ENCODE results near the gene SMAD7.

Gene SMAD7

GRCh38 chr18:48897531-48897930, 53.2 kb downstream of the SMAD7 start:
- Mint-ChIP-seq H3K27ac (no peak overlapping the region), H3K4me3 (no peak overlapping the region), H3K27me3 (no peaks in the 10 kb centered on the region), H3K36me3 (no peaks in the 10 kb centered on the region), H3K9me3 (ENCODE audit: low read depth) (no peaks in the 10 kb centered on the region), H3K4me1 (ENCODE audit: low read depth) (peaks cover 14% of the 10 kb centered on the region)

GRCh38 chr18:48896875-48897511, 53.8 kb downstream of the SMAD7 start:
- peaks cover 14% of the 10 kb centered on the region for H3K4me1 Mint-ChIP-seq (ENCODE audit: low read depth)
- H3K27me3 Mint-ChIP-seq = no peaks in the 10 kb centered on the region
- H3K4me3 Mint-ChIP-seq = no peak overlapping the region
- H3K9me3 Mint-ChIP-seq (ENCODE audit: low read depth) = no peaks in the 10 kb centered on the region
- H3K36me3 Mint-ChIP-seq = no peaks in the 10 kb centered on the region
- no peak overlapping the region for H3K27ac Mint-ChIP-seq

GRCh38 chr18:48896326-48896874, 54.4 kb downstream of the SMAD7 start:
- Mint-ChIP-seq H3K4me1 (ENCODE audit: low read depth) (peaks cover 14% of the 10 kb centered on the region), H3K4me3 (no peak overlapping the region), H3K9me3 (ENCODE audit: low read depth) (no peaks in the 10 kb centered on the region), H3K36me3 (no peaks in the 10 kb centered on the region), H3K27me3 (no peaks in the 10 kb centered on the region), H3K27ac (no peak overlapping the region)

DNA sequence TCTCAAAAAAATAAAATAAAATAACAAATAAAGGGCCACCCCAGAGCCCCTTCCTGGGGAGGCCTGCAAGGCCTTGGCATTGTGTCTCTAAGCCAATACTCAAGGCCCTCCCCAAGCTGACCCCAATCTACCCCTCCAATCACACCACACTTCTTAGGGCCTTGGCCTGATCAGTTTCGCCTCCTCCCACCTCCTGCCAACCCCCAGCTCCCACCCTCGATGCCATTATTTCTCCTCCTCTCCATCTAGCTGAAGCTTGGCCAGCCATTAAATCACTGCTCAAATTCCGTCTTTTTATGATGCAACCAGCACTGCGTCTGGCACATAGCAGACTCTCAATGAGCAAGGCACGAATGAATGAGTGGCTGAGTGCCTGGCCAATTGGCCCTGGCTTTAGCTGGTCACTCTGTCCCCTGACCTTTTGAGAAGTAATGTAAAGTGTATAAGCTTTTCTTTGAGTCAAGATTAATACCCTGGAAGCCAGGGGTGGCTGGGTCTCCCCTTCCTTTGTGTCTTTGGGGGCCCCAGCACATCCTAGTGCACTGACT, 55.9 kb downstream of the SMAD7 start:
- Mint-ChIP-seq H3K27ac (no peak overlapping the region), H3K9me3 (ENCODE audit: low read depth) (no peaks in the 10 kb centered on the region), H3K27me3 (no peaks in the 10 kb centered on the region), H3K4me3 (no peak overlapping the region), H3K36me3 (no peaks in the 10 kb centered on the region), H3K4me1 (ENCODE audit: low read depth) (peaks cover 8% of the 10 kb centered on the region)

DNA sequence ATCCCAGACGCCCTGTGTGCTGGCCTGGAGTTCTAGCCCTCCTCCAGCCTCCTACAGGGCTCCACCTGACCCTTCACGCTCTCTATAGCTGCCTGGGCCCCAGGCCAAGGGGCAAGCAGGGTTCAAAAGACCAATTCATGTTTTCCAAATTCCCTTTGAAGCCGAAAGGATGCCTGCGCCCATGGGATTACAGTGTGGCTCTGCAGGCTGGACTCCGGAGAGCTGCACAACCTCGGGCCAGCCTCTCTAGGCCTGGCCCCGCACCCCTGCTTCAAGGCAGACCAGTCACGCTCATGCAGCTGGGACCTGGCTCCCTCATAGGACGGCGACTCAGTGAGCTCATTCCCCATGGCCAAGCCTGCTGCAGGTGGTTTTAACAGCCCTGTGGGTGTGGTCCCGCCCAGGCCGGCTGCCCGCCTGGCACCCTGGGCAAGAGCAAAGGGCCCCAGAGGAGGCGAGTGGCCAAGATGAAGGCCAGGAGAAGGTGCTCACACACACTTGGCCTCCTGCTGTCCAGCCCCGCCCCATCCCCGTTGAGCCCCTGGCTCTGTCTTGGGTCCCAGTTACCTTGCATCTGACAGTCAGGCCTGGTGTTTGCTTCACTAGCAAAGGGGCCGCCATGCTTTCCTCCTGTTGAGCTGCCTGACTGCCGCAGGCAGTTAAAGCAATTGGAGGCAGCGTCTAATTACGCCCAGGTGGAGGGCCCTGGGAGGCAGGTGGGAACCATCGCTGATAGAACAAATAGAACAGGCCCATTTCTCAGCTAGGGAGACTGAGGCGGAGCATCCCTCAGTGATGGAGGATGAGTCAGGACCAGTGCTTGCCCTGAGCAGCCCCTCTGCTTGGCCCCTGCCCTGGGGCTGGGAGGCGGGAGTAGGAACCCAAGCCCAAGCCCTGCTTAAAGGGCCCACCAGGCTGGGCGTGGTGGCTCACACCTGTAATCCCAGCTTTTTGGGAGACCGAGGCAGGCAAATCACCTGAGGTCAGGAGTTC, 56.9 kb downstream of the SMAD7 start:
- no peak overlapping the region for H3K4me3 Mint-ChIP-seq
- no peaks in the 10 kb centered on the region for H3K36me3 Mint-ChIP-seq
- peaks cover 3% of the 10 kb centered on the region for H3K4me1 Mint-ChIP-seq (ENCODE audit: low read depth)
- no peaks in the 10 kb centered on the region for H3K9me3 Mint-ChIP-seq (ENCODE audit: low read depth)
- H3K27ac Mint-ChIP-seq = no peak overlapping the region
- no peaks in the 10 kb centered on the region for H3K27me3 Mint-ChIP-seq

DNA sequence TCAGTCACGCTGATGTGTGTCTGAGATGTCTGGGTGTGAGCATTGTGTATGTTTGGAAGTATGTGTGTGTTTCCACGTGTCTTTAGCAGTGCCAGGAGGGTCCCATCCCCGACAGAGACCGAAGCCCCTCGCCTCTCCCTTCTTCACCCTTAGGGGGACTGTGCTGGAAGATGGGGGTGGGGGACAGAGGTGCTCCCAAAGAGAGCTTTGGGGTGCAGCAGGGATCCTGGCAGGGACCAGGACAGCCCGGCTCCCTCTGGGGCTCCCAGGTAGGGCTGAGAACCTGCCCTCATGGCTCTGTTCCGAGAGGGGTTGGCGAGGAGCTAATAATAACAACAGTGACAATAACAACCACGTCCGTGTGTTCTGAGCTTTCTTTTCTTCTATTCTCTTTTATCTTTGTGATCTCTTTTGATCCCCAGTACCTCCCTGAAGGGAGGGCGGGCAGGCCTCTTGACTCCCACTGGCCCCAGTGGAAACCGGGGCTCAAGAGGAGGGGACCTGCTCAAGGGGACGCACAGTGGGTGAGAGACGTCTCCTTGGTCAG, 57.6 kb downstream of the SMAD7 start:
- Mint-ChIP-seq H3K4me1 (ENCODE audit: low read depth) (peaks cover 1% of the 10 kb centered on the region), H3K27me3 (no peaks in the 10 kb centered on the region), H3K27ac (no peak overlapping the region), H3K9me3 (ENCODE audit: low read depth) (no peaks in the 10 kb centered on the region), H3K4me3 (no peak overlapping the region), H3K36me3 (no peaks in the 10 kb centered on the region)

DNA sequence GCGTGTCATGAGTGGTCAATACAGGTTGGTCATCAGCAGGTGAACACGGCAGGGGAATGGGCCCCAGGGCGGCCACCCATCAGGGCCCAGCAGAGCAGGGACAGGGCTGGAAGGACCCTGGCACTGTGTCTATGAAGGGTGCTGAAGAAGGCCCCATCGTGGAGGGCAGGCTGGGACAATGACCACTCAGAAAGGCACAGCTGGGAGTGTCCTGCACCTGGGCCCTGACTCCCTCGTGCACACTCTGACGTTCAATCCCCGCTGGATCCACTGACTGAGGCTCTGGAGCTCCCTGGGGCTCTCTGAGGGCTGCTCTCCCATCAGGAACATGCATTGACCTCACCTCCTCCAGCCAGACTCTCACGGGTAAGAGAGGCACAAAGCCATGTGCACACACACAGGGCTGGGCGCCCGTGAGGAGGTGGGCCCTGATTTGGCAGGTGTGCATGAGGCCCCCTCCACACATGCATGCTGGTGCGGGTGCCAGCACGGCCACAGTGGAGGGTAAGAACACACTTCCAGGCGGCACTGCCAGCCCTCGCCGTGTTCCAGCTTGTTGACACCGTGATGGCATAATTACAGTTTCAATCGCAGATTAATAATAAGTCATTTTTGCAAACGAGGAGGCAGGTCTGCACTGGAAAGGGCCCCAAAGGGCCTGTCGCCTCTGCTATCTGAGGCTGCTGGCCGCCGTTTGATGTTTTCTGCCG, 58.5 kb downstream of the SMAD7 start:
- no peak overlapping the region for H3K4me3 Mint-ChIP-seq
- H3K36me3 Mint-ChIP-seq = no peaks in the 10 kb centered on the region
- H3K9me3 Mint-ChIP-seq (ENCODE audit: low read depth) = no peaks in the 10 kb centered on the region
- H3K27me3 Mint-ChIP-seq = no peaks in the 10 kb centered on the region
- H3K27ac Mint-ChIP-seq = no peak overlapping the region
- H3K4me1 Mint-ChIP-seq (ENCODE audit: low read depth) = peaks cover 1% of the 10 kb centered on the region

- Mint-ChIP-seq H3K27me3 (no peaks in the 10 kb centered on the region), H3K4me1 (ENCODE audit: low read depth) (peaks cover 1% of the 10 kb centered on the region)
Measured at GRCh38 chr18:48891721-48892120, 59.0 kb downstream of the SMAD7 start.

DNA sequence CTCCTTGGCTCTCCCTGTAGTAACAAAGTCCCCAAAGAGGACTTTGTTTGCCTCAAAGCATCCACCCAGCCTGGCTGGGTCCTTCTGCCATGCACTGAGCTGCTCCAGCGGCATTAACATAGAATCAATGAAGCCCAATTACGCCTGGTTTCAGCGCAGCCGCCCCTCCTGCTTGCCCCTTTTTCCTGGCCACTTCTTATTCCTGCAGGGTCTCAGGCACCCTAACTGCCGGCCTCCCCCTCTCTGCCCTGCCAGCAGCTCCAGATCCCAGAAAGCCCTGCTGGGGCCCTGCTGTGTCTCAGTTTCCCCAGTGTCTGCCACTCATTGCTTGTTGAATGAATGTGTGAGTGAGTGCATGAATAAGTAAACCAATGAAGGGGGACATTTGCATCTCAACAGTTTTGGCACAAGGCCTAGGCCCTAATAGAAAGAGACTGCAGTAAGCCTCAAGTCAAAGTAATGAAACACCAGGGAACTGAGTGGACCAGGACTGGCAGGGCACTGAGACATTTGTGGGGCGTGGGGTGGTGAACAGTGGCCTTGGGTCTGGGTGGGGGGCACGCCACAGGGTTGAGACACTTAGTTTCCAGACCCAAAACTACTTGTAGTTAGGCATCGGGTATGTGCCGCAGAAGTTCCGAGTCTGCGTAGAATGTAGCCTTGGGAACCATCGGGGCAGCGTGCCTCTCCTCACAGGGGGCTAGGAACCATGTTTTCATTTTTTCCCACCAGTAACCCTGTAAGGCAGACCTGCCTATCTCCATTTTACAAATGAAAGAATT, 60.6 kb downstream of the SMAD7 start:
- H3K27me3 Mint-ChIP-seq = no peaks in the 10 kb centered on the region
- H3K27ac Mint-ChIP-seq = no peak overlapping the region
- H3K4me1 Mint-ChIP-seq (ENCODE audit: low read depth) = peaks cover 1% of the 10 kb centered on the region
- H3K36me3 Mint-ChIP-seq = no peaks in the 10 kb centered on the region
- no peaks in the 10 kb centered on the region for H3K9me3 Mint-ChIP-seq (ENCODE audit: low read depth)
- no peak overlapping the region for H3K4me3 Mint-ChIP-seq

More at GRCh38 chr18:48891721-48892120, 59.0 kb downstream of the SMAD7 start:
- Mint-ChIP-seq H3K4me3 (no peak overlapping the region), H3K9me3 (ENCODE audit: low read depth) (no peaks in the 10 kb centered on the region), H3K36me3 (no peaks in the 10 kb centered on the region), H3K27ac (no peak overlapping the region)

DNA sequence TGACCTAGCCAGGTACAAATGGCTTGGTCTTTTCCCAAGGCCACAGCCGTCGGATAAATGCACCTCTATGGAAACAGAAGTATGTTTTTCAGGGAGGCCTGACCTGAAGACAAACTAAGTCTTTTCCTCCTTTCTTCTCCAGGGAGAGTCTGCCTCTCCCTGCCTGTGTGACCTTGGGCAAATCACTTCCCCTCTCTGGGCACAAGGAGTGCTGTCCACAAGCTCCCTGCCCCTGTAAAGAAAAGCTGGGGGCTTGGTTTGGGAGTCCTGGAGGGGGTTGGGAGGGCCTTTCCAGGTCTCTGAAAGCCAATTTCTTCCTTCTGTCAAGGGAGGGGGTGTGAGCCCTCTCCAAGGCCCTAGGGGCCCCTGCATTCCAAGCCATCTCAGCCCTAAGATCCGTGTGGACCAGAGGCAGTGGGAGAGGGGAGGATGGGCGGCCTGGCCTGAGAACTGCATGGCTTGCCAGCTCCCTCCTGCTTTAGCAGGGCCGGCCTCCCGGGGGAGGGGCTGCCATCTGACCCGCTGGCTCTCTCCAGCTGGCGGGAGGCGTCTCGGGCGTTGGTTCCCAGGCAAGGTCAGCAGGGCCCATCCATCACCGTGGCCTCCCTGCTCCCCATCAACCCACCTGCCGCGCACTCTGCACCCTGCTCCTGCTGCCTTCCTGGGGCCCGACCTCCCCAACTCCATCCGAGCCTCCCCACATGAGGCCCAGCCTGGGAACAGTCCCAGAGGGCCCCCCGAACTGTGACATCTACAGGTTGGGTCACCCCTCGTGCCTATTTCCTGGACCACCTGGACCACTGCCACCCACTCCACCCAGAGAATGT, 61.4 kb downstream of the SMAD7 start:
- Mint-ChIP-seq H3K4me1 (ENCODE audit: low read depth) (peaks cover 1% of the 10 kb centered on the region), H3K27ac (no peak overlapping the region), H3K27me3 (no peaks in the 10 kb centered on the region), H3K9me3 (ENCODE audit: low read depth) (no peaks in the 10 kb centered on the region), H3K4me3 (no peak overlapping the region), H3K36me3 (no peaks in the 10 kb centered on the region)

DNA sequence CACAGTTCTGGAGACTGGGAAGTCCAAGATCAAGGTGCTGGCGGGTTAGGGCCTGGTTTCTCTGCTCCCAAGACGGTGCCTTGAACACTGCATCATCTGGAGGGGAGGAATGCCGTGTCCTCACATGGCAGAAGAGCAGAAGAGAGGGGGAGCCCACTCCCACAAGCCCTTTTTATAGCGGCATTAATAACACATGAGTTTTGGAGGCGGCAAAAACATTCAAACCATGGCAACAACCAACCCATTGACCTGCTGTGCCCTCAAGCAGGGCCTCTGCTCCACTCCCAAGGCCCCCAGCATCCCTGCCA, 62.0 kb downstream of the SMAD7 start:
- Mint-ChIP-seq H3K27me3 (no peaks in the 10 kb centered on the region), H3K4me3 (no peak overlapping the region), H3K36me3 (no peaks in the 10 kb centered on the region), H3K4me1 (ENCODE audit: low read depth) (peaks cover 1% of the 10 kb centered on the region), H3K27ac (no peak overlapping the region), H3K9me3 (ENCODE audit: low read depth) (no peaks in the 10 kb centered on the region)

DNA sequence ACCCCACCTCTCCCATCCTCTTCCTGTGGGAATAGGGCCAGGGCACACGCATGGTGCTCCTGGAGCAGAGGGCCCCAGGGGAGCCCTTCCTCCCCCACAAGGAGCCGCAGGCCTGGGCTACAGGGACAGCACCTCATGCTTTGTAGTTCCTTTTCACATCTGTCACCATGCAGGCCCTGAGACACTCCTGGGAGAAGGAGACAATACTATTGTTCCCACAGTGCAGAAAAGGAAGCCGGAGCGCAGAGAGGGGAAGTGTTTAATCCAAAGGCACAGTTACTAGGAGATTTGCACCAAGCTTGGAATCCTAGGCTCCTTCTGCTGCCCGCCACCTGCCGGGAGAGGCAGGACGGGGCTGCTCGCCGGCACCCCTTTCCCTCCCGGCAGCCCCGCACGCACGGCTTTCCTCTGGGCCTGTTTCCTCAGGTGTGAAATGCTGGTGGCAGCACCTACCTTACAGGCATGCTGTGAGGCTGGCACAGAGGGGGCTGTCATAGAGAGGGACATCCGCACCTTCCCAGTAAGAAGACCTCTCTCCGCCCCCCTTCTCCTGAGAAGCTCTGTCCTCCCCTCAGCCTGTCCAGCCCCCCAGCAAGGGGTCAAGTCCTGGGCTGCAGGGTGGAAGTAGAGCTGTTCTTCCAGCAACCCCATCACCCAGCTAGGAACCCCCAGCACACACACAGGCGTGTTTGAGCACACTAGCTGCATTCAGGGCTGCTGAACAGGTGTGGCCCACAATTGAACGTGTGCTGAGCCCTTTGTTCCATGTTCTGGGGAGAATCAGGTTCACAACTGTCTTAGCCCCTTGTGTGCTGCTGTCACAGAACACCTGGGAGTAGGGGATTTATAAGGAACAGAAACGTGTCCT, 62.6 kb downstream of the SMAD7 start:
- no peaks in the 10 kb centered on the region for H3K27me3 Mint-ChIP-seq
- no peak overlapping the region for H3K4me3 Mint-ChIP-seq
- peaks cover 1% of the 10 kb centered on the region for H3K4me1 Mint-ChIP-seq (ENCODE audit: low read depth)
- no peaks in the 10 kb centered on the region for H3K36me3 Mint-ChIP-seq
- peak overlapping the region; percentile 46 for H3K27ac Mint-ChIP-seq
- no peaks in the 10 kb centered on the region for H3K9me3 Mint-ChIP-seq (ENCODE audit: low read depth)
